Stimulated activated CD4-positive, alpha-beta T cell treated with anti-CD3 and anti-CD28 coated beads, Interleukin-2, amount 100 ng/mL, for 4 hours (primary cell): ENCODE results near the gene TSPAN18.

Source experiments
- DNase-seq: peaks from one replicate; pipeline ENCODE4 v3.0.0-alpha.2; 2020; ENCODE audit warnings: low read depth

TSPAN18 gene

GRCh38 chr11:44942029-44942955 lies 215.5 kb downstream of the TSPAN18 start:
- no peak for DNase-seq

- peak; percentile 12 for DNase-seq
Measured at GRCh38 chr11:44943118-44943517, 216.4 kb downstream of the TSPAN18 start.

DNA sequence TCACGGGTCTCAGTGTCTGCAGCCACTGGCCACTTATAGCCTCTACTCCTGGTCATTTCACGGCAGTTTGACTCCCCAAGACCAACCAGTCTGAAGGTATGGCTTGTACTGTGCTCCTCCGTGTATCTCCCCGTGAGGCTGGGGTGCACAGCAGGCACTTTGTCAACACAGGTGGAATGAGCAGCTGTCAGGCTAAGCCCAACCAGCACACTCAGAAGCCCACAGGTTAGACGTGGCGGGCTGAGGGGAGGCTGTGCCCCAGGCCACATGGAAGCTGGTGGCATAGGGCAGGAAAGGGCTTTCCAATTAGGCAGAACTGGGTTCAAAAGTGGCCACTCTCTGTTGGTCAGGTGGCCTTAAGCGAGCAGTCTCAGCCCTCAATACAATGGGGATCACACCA lies 216.9 kb downstream of the TSPAN18 start:
- no peak for DNase-seq

GRCh38 chr11:44944181-44944852 lies 217.6 kb downstream of the TSPAN18 start:
- DNase-seq, result no peak

DNA sequence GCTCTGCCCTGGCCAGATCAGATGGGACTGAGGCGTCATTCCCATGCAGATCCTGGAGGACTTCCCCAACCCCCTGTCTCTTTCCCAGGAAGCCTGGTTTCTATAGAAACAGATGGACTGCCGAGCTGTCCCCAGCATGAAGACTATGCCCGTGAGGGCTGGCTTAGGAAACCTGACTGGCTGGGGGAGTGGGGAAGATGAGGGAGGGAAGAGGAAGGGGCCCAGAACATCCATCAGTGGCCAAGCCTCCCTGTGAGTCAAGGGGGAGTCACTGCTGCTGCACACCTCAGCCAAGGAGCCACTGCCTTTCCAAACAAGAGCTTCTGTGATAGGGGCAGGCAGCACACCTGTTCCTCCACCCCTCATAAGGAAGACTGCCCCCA lies 218.1 kb downstream of the TSPAN18 start:
- DNase-seq, result no peak

DNA sequence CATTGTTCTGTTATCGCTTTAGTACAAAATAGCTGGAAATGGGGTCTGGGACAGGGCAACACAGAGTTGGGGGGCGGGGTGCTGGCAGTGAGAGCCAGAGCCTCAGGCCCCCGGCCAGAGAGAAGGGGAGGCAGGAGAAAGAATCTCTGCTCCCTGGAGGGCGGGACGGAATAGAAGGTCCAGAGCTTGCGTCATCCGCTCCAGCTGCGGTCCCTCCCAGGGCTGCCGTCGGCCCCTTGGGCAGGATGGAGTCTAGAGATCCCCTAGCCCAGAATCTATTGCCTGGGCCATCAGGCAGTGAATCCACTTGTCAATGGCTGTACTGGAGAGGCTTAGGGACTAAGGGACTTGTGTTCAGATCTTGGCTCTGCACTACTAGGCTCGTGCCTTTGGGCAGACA lies 218.9 kb downstream of the TSPAN18 start:
- DNase-seq, result no peak

DNA sequence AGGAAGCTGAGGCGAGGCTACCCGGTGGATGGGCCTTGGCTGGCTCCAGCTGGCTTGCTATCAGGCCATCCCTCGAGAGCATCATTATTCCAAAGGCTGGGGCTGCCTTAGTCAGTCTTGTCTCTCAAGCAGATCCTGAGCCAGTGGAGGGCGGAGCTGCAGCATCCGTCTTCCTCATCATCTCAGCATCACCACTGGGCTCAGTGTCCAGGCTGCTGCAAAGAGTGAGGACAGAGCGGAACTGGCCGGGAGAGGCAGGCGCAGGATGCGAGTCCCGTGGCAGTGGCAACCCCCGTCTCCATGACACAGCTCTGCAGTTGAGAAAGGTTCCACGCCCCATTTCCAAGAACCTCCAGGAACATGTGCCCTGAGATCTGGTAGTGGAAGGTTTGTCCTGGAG lies 219.5 kb downstream of the TSPAN18 start:
- DNase-seq, result no peak

- DNase-seq, result no peak
Measured at GRCh38 chr11:44947114-44947513, 220.4 kb downstream of the TSPAN18 start.

- no peak for DNase-seq
Measured at GRCh38 chr11:44948155-44948554, 221.4 kb downstream of the TSPAN18 start.

GRCh38 chr11:44949160-44950030 lies 222.6 kb downstream of the TSPAN18 start:
- DNase-seq, result peak; percentile 7

DNA sequence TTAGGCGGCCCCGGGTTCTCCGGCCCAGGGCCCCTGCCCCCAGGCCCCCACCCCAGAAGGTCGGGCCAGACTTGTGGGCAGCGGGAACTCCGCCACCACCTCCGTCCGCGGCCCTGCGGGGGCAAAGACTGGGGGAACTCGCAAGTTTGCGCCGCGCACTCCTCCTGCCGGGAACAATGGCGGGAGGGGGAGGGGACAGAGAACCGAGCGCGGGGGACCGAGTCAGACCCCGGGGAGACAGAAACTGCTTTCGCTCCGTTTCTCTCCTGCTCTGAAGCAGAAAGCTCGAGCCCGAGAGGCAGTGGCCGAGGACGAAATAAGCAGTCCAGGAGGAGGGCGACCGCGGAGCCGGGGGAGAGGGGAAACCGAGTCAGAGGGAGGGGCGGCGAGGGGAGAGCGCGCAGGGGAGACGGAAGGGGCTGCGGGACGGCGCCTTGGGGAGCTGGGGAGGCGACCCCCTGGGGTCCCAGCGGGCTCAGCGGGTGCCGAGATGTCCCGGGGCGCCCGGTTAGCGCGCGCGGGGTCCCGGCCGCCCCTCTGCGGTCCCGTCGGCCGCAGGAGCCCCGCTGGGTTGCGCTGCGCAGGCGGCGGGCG lies 223.4 kb downstream of the TSPAN18 start:
- DNase-seq, result peak; percentile 6

GRCh38 chr11:44950625-44951476 lies 224.1 kb downstream of the TSPAN18 start, which contains the start of gene TP53I11:
Gene TP53I11 (minus strand): TSS chr11:44950883. CDS start chr11:44938335, 12,548 bp downstream.
- peak; percentile 71 for DNase-seq

GRCh38 chr11:44952082-44952481 lies 225.3 kb downstream of the TSPAN18 start:
- DNase-seq, result no peak

DNA sequence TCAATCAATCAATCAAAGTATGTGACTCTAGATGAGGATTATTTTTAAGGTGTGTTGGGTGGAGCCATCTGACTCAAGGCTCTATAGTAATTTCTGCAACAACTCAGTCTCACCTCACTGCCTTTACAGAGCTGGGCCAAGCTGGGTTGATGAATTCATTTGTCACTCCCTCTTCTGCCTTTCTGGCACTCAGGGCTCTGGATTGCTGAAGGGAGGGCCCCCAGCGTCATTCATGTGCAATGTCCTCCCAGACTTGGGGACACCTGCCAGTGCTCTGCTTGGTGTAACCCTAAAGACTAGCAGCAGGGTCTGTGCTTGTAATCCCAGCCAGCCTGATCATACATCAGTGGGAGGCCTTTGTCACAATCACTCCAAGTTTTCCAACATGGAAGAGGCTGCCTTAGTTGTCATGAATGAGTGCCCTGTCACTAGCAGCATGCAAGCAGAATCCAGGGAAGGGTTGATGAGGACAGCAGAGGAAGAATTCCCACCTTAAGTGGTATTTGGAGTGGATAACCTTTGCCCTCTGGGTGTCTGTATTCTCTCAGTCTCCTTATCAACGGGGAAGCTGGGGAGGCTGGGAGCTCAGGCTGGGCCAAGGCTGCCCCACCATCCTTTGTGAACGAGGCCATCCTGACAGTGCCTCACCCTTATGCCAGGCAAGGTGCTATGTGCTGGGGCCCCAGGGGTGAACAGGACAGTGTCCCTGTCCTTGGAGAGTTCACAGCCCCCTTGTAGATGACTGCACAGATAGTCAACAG lies 225.9 kb downstream of the TSPAN18 start:
- DNase-seq, result no peak

DNA sequence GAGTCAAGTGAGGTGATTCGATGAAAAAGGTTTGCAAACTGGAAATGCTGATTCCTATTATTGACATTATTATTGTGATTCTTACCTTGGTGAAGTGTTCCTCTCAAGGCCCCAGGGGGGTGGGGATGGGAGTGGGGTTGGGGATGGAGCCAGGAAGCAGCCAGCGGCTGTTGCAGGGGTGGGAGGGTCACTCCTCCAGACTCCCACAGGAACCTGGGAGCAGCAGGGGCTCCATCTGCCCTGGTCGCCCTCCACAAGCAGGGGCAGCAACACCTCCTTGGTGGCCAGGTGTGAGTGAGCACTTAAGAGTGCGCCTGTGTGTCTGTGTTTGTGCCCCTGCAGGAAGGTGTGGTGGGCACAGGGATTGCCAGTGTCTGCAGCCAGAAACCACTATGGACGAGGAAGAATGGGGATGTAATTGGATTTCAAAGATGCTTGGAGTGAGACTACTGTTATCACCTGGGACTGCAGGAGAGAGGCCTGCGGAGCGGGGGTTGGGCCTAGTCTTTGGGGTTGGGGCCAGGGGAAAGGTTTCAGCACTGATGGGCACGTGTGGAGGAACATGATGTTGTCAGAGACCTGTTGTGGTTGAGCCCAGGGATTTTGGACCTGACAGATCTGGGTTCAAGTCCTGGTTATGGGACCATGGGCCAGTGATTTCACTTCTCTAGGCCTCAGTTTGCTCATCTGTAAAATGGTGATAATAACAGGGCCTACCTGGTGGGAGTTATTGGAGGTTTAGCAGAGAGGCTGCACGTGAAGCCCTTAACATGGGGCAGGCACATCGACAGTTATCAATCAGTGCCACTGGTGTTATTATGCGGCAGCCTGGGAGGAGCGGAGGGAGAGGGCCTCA lies 227.5 kb downstream of the TSPAN18 start:
- DNase-seq, result no peak

- DNase-seq, result no peak
Measured at GRCh38 chr11:44955015-44955738, 228.4 kb downstream of the TSPAN18 start.

GRCh38 chr11:44957040-44957515 lies 230.3 kb downstream of the TSPAN18 start:
- DNase-seq, result no peak
